ENCODE data around the gene CDC14A.

DNA sequence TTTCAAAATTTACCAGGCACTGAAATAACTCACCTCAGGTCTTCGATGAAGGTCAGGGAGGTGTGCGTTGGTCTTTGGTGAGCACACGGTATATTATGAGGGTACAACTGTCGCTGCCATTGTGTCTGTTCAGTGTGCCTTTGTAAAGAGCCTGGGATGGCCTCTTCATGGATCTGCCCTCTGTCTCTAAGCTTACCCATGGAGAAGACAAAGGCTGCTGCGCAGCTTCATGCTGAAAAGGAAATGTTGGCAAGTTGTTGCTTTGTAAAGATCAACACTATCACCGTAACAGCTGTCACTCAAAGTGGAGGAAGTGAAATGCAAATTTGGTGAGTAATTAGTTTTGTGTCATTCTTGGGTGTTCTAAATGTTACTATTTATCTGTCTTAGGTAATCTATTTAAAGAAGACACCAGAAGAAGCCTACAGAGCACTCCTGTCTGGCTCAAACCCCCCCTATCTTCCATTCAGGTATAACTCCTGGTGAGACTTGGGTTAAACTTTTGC lies 71.6 kb downstream of the CDC14A start:
- TF ChIP-seq, protein P1, sequence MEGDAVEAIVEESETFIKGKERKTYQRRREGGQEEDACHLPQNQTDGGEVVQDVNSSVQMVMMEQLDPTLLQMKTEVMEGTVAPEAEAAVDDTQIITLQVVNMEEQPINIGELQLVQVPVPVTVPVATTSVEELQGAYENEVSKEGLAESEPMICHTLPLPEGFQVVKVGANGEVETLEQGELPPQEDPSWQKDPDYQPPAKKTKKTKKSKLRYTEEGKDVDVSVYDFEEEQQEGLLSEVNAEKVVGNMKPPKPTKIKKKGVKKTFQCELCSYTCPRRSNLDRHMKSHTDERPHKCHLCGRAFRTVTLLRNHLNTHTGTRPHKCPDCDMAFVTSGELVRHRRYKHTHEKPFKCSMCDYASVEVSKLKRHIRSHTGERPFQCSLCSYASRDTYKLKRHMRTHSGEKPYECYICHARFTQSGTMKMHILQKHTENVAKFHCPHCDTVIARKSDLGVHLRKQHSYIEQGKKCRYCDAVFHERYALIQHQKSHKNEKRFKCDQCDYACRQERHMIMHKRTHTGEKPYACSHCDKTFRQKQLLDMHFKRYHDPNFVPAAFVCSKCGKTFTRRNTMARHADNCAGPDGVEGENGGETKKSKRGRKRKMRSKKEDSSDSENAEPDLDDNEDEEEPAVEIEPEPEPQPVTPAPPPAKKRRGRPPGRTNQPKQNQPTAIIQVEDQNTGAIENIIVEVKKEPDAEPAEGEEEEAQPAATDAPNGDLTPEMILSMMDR (IDR thresholded peaks at IDR 0.05; ENCODE audit: insufficient read depth, low read depth, low read length): no peak
- no peak for TF ChIP-seq EZH2 (IDR thresholded peaks at IDR 0.05; ENCODE audit: insufficient read depth, low read length)

All from astrocyte (in vitro differentiated cells and primary cell).